Left cardiac atrium (tissue), 4 donors: Measurements from ENCODE around the gene MCAM. TPM values are rescaled to one million over a fixed set of nuclear protein-coding genes. Genes with fewer than 3 reads are reported as not detected.

Source experiments
- ATAC-seq, 2 donors: fragments of 200-7000 bp; cut with Tn5 transposase; one replicate each; pipeline ENCODE4 v1.9.1; 2020; ENCODE audit warnings: mild to moderate bottlenecking in 2 of 2, moderate library complexity in 2 of 2
- DNase-seq: peaks from one replicate; pipeline ENCODE4 v3.0.0-alpha.2; 2020
- intact Hi-C, 2 donors: fragments of 100-400 bp; cut with DNase I; formaldehyde crosslinking; loops; one replicate each; pipeline versions ENCODE4 v1.14.1 to v1.15.1; 2022 to 2023
- microRNA-seq, 2 donors: library from miRNA; unstranded; fragments of <30 nt; microRNA quantifications; one replicate each; pipeline ENCODE4 v1.2.0, GENCODE V29; 2020
- total RNA-seq, 2 donors: library from RNA; stranded (reverse); fragmentation: NEBNext Ultra II Directional; extraction: Animal tissue kit (Norgen Biotek cat#: 25700); gene quantifications; one replicate each; pipeline ENCODE4 v1.2.1, GENCODE V29; 2021
- donor health status: DM: no; HTN: yes; CAD: no.
- donor health status: DM: no; HTN: yes; CAD: no; lungs with severe emphysema.
- donor health status: DM: yes; HTN: yes; CAD: no.
- donor health status: Dilated cardiomyopathy.

Gene MCAM
- total RNA-seq, 2 donors from 2014 or later, result 144 to 230 TPM

DNA sequence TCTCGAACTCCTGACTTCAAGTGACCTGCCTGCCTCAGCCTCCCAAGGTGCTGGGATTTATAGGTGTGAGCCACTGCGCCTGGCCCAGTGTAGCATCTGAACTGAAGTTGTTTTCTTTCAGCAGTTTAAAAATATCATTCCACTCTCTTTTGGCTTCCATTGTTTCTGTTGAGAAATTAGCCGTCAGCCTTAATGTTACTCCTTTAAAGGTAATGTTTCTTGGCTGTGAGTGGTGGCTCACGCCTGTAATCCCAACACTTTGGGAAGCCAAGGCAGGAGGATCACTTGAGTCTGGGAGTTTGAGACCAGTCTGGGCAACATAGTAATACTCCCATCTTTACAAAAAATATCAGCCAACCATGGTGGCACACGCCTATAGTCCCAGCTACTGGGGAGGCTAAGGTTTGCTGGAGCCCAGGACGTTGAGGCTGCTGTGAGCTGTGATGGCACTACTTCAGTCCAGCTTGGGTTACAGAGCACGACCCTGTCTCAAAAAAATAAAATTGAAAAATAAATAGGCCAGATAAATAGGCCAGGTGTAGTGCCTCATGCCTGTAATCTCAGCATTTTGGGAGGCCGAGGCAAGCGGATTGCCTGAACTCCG lies 25.9 kb downstream of the MCAM start:
- no peak for DNase-seq
- intact Hi-C loops, result no loop called here
- ATAC-seq, result no peak

DNA sequence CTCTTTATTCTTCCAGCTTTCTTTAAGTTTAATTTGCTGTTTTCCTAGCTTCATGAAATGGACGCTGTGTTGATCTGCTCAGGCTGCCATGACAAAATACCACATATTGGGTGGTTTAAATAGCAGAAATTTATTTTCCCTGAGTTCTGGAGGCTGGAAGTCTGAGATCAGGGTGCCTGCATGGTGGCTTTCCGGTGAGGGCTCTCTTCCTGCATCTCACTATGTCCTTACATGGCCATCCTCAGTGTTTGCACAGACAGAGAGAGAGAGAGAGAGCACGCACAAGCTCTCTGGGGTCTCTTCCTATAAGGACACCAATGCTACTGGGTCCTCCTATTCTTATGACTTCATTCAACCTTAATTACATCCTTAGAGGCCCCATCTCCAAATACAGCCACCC lies 28.7 kb downstream of the MCAM start:
- intact Hi-C loops, result loop anchor here in 1 of 2 donors (10.0 kb wide), 1 partner anchor 83 kb away; the partner anchor contains the start of gene CBL
- DNase-seq (no peak), ATAC-seq (no peak)

- intact Hi-C loops, result loop anchor here in 1 of 2 donors (10.0 kb wide), 1 partner anchor 81 kb away; the partner anchor contains the start of gene CBL
- ATAC-seq, result no peak
- no peak for DNase-seq
Observed at GRCh38 chr11:119285431-119285830, 31.5 kb downstream of the MCAM start.

- intact Hi-C loops, result loop anchor here in 1 of 2 donors (10.0 kb wide), 1 partner anchor 80 kb away; the partner anchor contains the start of gene CBL
- DNase-seq (no peak), ATAC-seq (peak; percentile 68 to 82)
Observed at GRCh38 chr11:119284344-119285157, 32.4 kb downstream of the MCAM start.

DNA sequence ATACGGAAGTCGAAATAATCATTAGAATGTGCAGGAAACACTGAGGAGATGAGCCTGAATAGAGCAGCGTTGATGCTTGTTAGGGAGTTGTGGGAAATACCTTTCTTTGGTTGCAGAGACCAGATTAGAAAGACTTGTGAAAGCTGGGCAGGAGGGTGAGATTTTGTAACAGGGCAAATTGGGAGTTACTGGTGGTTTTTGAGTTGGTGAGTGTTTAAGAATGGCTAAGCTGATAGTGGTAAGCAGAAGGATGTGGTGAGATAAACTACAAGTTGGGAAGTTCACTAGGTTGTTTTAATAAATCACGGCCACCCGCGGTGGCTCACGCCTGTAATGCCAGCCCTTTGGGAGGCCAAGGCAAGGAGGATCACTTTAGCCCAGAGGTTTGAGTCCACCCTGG lies 34.4 kb downstream of the MCAM start:
- intact Hi-C loops, result loop anchor here in 1 of 2 donors (10.0 kb wide), 1 partner anchor 78 kb away; the partner anchor contains the start of gene CBL
- peak in 1 of 2 donors; percentile 51 for ATAC-seq
- no peak for DNase-seq

DNA sequence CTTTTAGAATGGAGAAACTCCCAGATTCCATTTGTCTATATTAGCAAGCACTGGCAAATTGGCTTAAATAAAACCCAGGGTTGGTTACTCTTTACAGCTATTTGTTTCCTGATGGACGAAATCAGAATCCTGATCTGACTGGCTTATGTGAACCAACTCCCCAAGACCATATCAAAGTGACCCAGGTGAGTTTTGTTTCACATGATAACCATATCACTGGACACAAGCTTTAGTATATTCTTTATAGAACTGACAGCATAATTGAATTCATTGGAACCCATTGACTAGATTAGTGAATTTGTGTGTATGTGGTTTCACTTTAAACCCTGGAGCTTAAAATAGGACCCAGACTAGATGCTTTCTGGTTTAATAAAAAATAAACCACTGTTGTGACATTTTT lies 39.3 kb downstream of the MCAM start:
- intact Hi-C loops, result no loop called here
- ATAC-seq (no peak), DNase-seq (no peak)

DNA sequence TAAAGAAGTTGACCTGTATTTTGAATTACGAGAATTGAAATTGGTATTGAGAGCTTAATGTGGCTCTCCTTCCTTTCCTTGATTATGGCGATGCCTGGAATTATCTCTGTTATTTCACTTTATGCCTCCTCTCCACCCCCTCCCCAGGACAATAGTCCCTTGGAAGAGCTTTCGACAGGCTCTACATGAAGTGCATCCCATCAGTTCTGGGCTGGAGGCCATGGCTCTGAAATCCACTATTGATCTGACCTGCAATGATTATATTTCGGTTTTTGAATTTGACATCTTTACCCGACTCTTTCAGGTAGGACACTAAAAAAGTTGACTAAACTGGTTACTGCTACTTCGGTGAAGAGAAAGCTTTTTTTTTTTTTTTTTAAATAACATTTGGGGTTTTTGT lies 43.2 kb downstream of the MCAM start:
- no peak for DNase-seq
- no peak for ATAC-seq
- intact Hi-C loops, result no loop called here

GRCh38 chr11:119267645-119268044 lies 49.3 kb downstream of the MCAM start:
- no peak for DNase-seq
- intact Hi-C loops, result no loop called here
- no peak for ATAC-seq

GRCh38 chr11:119266517-119267255 lies 50.2 kb downstream of the MCAM start:
- intact Hi-C loops, result no loop called here
- ATAC-seq, result peak in 1 of 2 donors; percentile 21
- DNase-seq, result no peak

DNA sequence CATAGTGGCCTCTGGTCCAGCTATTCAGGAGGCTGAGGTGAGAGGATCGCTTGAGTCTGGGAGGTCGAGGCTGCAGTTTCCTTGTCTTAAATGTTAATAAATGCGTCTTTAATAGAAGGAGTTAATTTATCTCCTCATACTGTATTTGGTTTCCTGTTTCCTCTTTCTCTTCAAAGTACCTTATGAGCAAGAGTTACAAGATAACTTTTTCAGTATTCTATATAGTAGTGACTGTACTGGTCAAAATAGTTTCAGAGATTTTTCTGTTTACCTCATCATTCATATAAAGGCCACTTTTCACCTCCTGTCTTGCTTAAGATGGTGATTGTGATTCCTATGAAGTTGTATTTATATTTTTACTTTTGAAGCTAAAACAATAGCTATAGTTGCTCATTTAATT lies 50.9 kb downstream of the MCAM start:
- intact Hi-C loops, result no loop called here
- DNase-seq (no peak), ATAC-seq (no peak)

DNA sequence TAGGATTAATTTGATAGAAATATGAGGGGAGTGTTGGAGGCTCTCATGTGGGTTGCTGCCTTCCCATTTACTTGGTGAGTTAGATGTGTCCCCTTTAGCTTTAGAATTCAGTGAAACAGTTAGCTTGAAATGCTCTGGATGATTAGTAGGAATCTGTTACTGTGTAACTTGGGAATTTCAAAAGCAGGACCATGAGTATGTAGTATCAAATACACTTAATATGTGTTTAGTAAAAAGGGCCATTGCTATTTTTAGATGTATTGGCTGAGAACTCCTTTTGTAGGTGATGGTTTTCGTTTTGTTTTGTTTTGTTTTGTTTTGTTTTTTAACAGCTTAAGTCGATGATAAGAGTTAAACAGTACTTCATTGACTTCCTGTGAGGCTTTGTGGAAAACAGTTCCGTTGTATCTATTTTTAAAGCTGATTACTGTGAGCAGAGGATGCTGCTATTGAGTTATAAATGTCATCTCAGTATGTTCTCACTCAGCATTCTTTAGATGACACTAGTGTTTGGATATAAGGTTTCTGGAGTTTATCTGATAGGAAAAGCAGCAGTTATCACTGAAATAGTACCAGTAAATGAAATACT lies 53.5 kb downstream of the MCAM start:
- intact Hi-C loops, result no loop called here
- DNase-seq (no peak), ATAC-seq (peak; percentile 63 to 64)

- intact Hi-C loops, result no loop called here
- no peak for DNase-seq
- ATAC-seq, result peak; percentile 46 to 63
Observed at GRCh38 chr11:119262668-119263351, 54.1 kb downstream of the MCAM start.

DNA sequence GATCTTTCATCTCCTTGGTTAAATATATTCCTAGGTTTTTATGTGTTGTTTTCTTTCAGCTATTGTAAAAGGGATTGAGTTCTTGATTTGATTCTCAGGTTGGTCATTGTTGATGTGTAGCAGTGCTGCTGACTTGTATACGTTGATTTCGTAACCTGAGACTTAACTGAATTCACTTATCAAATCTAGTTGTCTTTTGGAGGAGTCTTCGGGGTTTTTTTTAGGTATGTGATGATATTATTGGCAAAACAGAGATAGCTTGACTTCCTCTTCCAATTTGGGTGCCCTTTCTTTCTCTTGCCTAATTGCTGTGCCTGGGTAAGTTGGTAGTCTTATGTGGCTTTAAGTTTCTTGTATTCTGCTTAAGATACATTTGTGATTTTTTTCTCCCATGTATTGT lies 57.9 kb downstream of the MCAM start:
- DNase-seq (no peak), ATAC-seq (no peak)
- intact Hi-C loops, result no loop called here

Small RNA genes lying within 50 kb of the gene (microRNA-seq; reads per million reads assigned to microRNA genes)
- 0.40 to 0.54 reads per million in 2 donors for gene MIR6756

Other genes starting within 250 kb of the MCAM start
- 10 to 100 TPM; 20.1 to 23.2 TPM for gene VPS11, start 249.3 kb downstream of the MCAM start, total RNA-seq
- gene HMBS, start 232.2 kb downstream of the MCAM start, total RNA-seq, result 10 to 100 TPM; 19.8 to 23.2 TPM
- gene DPAGT1, start 215.3 kb downstream of the MCAM start, total RNA-seq, result 10 to 100 TPM; 25.9 to 27.7 TPM
- gene C2CD2L, start 209.8 kb downstream of the MCAM start, total RNA-seq, result 1 to 10 TPM; 8.7 to 9.3 TPM
- 10 to 100 TPM; 12.9 to 17.5 TPM for gene HINFP, start 195.6 kb downstream of the MCAM start, total RNA-seq
- gene ABCG4, start 168.1 kb downstream of the MCAM start, total RNA-seq, result 1 to 10 TPM in 1 of 2 donors, under 1 TPM in 1; 0.68 to 1.8 TPM
- 10 to 100 TPM; 14.8 to 18.3 TPM for gene NLRX1, start 148.4 kb downstream of the MCAM start, total RNA-seq
- gene NHERF4, start 131.7 kb downstream of the MCAM start, total RNA-seq, result 1 to 10 TPM in 1 of 2 donors, under 1 TPM in 1; 0.84 to 3.2 TPM
- gene CBL, start 110.8 kb downstream of the MCAM start, total RNA-seq, result 10 to 100 TPM; 11.1 to 13.8 TPM
- 10 to 100 TPM; 13.2 to 14.1 TPM for gene RNF26, start 17.4 kb upstream of the MCAM start, total RNA-seq
- gene C1QTNF5, start 23.8 kb upstream of the MCAM start, total RNA-seq, result 10 to 100 TPM; 25.1 to 39.9 TPM
- not detected for gene MFRP, start 29.6 kb upstream of the MCAM start, total RNA-seq
- gene USP2, start 64.6 kb upstream of the MCAM start, total RNA-seq, result 10 to 100 TPM; 65.8 to 68.8 TPM
- 1 to 10 TPM; 6.1 to 7.0 TPM for gene THY1, start 106.0 kb upstream of the MCAM start, total RNA-seq